Hepatocyte (in vitro differentiated cells): ENCODE results near the gene LHX4. TPM values are rescaled to one million over a fixed set of nuclear protein-coding genes. Genes with fewer than 3 reads are reported as not detected.

Experiments
- DNase-seq: peaks from one replicate; pipeline ENCODE4 v3.0.0-alpha.2; 2016; ENCODE audit warnings: low spot score
- H2AFZ ChIP-seq: fragments of 200-600 bp; sonication (generic); 2 replicates; pipeline ENCODE4 v1.6.0; 2016; ENCODE audit warnings: antibody characterized with exemption, mild to moderate bottlenecking
- H3K27ac ChIP-seq: fragments of 200-600 bp; sonication (generic); 2 replicates; pipeline ENCODE4 v1.5.1; 2016; ENCODE audit warnings: mild to moderate bottlenecking
- H3K27me3 ChIP-seq: fragments of 200-600 bp; sonication (generic); 2 replicates; pipeline ENCODE4 v1.6.1; 2016
- H3K36me3 ChIP-seq: fragments of 200-600 bp; sonication (generic); replicated peaks from 2 replicates; pipeline ENCODE4 v1.5.1; 2016; ENCODE audit warnings: low read depth; ENCODE audit not compliant: insufficient read depth
- H3K4me1 ChIP-seq: fragments of 200-600 bp; sonication (generic); 2 replicates; pipeline ENCODE4 v1.5.1; 2016; ENCODE audit warnings: mild to moderate bottlenecking, moderate library complexity; ENCODE audit not compliant: insufficient read depth
- H3K4me2 ChIP-seq: fragments of 200-600 bp; sonication (generic); 2 replicates; pipeline ENCODE4 v1.6.0; 2016
- H3K4me3 ChIP-seq: fragments of 200-600 bp; sonication (generic); 2 replicates; pipeline ENCODE4 v1.5.1; 2016; ENCODE audit warnings: mild to moderate bottlenecking
- H3K79me2 ChIP-seq: fragments of 200-600 bp; sonication (generic); 2 replicates; pipeline ENCODE4 v1.6.0; 2017; ENCODE audit warnings: mild to moderate bottlenecking
- H3K9me2 ChIP-seq: fragments of 200-600 bp; sonication (generic); replicated peaks from 2 replicates; pipeline ENCODE4 v1.6.0; 2017; ENCODE audit warnings: mild to moderate bottlenecking; ENCODE audit not compliant: insufficient read depth
- H3K9me3 ChIP-seq: fragments of 200-600 bp; sonication (generic); 2 replicates; pipeline ENCODE4 v1.5.1; 2016; ENCODE audit warnings: low read depth, mild to moderate bottlenecking
- H4K20me1 ChIP-seq: fragments of 200-600 bp; sonication (generic); 2 replicates; pipeline ENCODE4 v1.6.0; 2016; ENCODE audit warnings: mild to moderate bottlenecking; ENCODE audit not compliant: insufficient read depth, poor library complexity, severe bottlenecking
- EZH2 ChIP-seq: fragments of 200-600 bp; sonication (generic); IDR thresholded peaks from 2 replicates; pipeline ENCODE4 v1.6.1; 2016; ENCODE audit warnings: antibody characterized with exemption, mild to moderate bottlenecking, borderline replicate concordance
- EZH2phosphoT487 ChIP-seq: fragments of 200-600 bp; sonication (generic); IDR thresholded peaks from one replicate; pipeline ENCODE4 v1.6.1; 2018; ENCODE audit warnings: antibody characterized with exemption, mild to moderate bottlenecking, low read depth, moderate library complexity; ENCODE audit not compliant: unreplicated experiment, severe bottlenecking
- WGBS: methylation state at CpG from one replicate; pipeline ENCODE4 v1.1.6; 2016; ENCODE audit warnings: low lambda C conversion rate; ENCODE audit errors: missing lambda C conversion rate; 5-methylcytosine and 5-hydroxymethylcytosine counted together
- polyA plus RNA-seq: library from polyadenylated mRNA; unstranded; fragments of >200 nt; fragmentation: Nextera tagmentation; extraction: Ambion mirVana; gene quantifications from 2 replicates; pipeline ENCODE4 v1.2.1, GENCODE V29; 2016
- total RNA-seq: library from RNA; depleted of rRNA; stranded (reverse); fragments of >200 nt; gene quantifications from 2 replicates; pipeline ENCODE4 v1.2.3, GENCODE V29; 2014
- TF ChIP-seq, protein P1 (sequence below): fragments of 200-600 bp; sonication (generic); IDR thresholded peaks from 2 replicates; pipeline ENCODE4 v1.5.1; 2016; ENCODE audit warnings: antibody characterized with exemption, mild to moderate bottlenecking; ENCODE audit not compliant: poor library complexity

The LHX4 gene
- total and polyA plus RNA-seq, 2 experiments from 2014 or later = 0.03 to 0.28 TPM

DNA sequence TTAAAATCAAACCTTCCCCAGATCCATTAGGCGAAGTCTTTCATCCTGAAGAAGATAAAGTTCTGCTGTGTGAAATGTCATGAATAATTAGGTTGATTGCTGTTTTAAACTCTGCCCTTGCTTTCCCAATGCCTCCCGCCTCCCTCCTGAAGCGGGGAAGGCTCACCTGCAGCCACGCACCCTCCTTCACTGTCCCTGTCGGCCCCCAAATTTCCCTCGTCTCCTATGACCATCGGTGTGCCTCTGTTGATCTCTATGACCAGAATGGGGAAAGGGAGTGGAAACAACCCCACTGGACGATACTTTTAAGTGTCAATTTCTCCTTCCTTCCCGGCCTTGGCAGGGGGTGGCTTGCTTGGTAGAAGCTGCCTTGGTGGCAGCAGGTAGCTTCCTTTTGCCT is 35.1 kb downstream of the LHX4 start:
- Histone ChIP-seq H3K9me2 (no peaks in the 10 kb centered on the region), H3K36me3 (no peaks in the 10 kb centered on the region), H2AFZ (no peak overlapping the region), H3K27ac (no peak overlapping the region), H3K4me1 (no peaks in the 10 kb centered on the region), H3K9me3 (no peaks in the 10 kb centered on the region), H3K79me2 (no peaks in the 10 kb centered on the region), H3K27me3 (peaks cover 5% of the 10 kb centered on the region), H4K20me1 (no peaks in the 10 kb centered on the region), H3K4me2 (no peak overlapping the region), H3K4me3 (no peak overlapping the region)
- no peak for TF ChIP-seq EZH2
- no peak for TF ChIP-seq EZH2phosphoT487
- TF ChIP-seq, protein P1, sequence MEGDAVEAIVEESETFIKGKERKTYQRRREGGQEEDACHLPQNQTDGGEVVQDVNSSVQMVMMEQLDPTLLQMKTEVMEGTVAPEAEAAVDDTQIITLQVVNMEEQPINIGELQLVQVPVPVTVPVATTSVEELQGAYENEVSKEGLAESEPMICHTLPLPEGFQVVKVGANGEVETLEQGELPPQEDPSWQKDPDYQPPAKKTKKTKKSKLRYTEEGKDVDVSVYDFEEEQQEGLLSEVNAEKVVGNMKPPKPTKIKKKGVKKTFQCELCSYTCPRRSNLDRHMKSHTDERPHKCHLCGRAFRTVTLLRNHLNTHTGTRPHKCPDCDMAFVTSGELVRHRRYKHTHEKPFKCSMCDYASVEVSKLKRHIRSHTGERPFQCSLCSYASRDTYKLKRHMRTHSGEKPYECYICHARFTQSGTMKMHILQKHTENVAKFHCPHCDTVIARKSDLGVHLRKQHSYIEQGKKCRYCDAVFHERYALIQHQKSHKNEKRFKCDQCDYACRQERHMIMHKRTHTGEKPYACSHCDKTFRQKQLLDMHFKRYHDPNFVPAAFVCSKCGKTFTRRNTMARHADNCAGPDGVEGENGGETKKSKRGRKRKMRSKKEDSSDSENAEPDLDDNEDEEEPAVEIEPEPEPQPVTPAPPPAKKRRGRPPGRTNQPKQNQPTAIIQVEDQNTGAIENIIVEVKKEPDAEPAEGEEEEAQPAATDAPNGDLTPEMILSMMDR = no peak
- WGBS = 81% methylated on average over 9 of the region's 9 CpGs
- DNase-seq = no peak

DNA sequence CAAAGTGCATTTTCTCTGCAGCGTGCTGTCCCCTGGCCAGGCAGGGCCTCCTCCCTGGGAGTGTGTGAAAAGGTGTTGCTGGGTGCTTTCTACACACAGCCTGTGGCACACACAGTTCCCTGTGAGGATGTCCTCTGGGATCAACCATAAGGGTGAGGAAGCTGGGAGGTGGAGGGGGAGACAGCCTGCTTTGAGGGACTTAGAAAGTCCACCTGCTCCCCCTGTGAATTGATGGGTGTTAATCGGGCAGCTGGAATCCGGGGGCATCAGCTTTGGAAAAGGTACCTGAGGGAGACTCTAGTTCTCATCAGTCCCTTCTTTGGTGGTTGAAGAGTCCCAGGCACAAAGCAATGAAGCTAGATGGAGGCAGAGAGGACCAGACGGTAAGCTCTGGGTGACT is 35.8 kb downstream of the LHX4 start:
- Histone ChIP-seq H3K27ac (no peak overlapping the region), H3K4me3 (no peak overlapping the region), H4K20me1 (no peaks in the 10 kb centered on the region), H2AFZ (no peak overlapping the region), H3K9me3 (no peaks in the 10 kb centered on the region), H3K4me2 (no peak overlapping the region), H3K36me3 (no peaks in the 10 kb centered on the region), H3K27me3 (no peaks in the 10 kb centered on the region), H3K79me2 (no peaks in the 10 kb centered on the region), H3K9me2 (no peaks in the 10 kb centered on the region), H3K4me1 (peaks cover 5% of the 10 kb centered on the region)
- no peak for TF ChIP-seq EZH2phosphoT487
- TF ChIP-seq, protein P1 = no peak
- TF ChIP-seq EZH2 = no peak
- WGBS = 67% methylated on average over 4 of the region's 4 CpGs
- DNase-seq = no peak

DNA sequence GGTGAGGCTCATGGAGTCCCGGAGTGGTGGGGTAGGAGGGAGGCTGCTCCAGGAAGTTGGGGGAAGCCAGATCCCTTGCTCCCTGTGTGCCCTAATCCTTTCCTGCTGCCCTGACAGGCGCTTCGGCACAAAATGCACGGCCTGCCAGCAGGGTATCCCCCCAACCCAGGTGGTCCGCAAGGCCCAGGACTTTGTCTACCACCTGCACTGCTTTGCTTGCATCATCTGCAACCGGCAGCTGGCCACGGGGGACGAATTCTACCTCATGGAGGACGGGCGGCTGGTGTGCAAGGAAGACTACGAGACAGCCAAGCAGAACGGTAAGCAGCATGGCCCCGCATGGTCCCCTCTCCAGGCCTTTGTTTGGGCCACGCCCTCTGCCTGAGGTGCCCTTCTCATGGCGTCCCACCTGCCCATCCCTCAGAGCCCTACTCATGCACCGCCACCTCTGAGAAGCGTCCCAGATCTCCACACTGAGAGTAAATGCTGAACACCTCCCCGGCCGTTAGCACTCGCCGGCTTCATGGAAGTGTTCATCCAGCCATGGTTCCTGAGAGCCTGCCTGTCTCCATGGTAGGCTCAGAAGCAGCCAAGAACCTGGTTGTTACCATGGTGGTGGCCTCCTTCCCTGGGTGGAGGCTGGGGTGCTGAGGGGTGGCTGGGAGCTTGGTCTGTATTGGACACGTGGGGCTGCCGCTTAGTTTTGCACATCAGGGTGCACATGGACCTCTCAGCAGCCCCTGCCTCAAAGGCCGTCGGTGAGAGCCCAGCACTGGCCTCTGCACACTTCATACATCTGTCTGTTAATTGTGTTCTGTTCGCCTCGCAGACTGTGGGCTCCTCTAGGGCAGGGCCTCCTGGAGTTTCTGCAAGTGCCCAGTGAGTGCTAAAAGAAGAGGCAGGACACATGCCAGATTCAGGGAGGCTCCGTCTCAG is 36.5 kb downstream of the LHX4 start:
- 92% methylated on average over 23 of the region's 28 CpGs for WGBS
- Histone ChIP-seq H3K27me3 (no peaks in the 10 kb centered on the region), H3K4me2 (no peak overlapping the region), H3K9me3 (no peaks in the 10 kb centered on the region), H3K4me3 (no peak overlapping the region), H3K79me2 (no peaks in the 10 kb centered on the region), H3K27ac (no peak overlapping the region), H2AFZ (no peak overlapping the region), H3K9me2 (no peaks in the 10 kb centered on the region), H4K20me1 (no peaks in the 10 kb centered on the region), H3K36me3 (no peaks in the 10 kb centered on the region), H3K4me1 (peaks cover 9% of the 10 kb centered on the region)
- TF ChIP-seq EZH2 (no peak), EZH2phosphoT487 (no peak)
- TF ChIP-seq, protein P1 = no peak
- no peak for DNase-seq
